CD14-positive monocyte (primary cell): Measurements from ENCODE around the gene TOP2A. TPM values are rescaled to one million over a fixed set of nuclear protein-coding genes. Genes with fewer than 3 reads are reported as not detected.

ENCODE experiments used
- DNase-seq, 3 donors: peaks; one replicate each; pipeline ENCODE4 v3.0.0-alpha.2; 2011 to 2022
- H2AFZ ChIP-seq: 2 replicates; pipeline ENCODE4 v1.6.0; 2012; ENCODE audit warnings: mild to moderate bottlenecking, low read depth, low read length, inconsistent platforms; ENCODE audit not compliant: insufficient read depth, poor library complexity, severe bottlenecking
- H3K27ac ChIP-seq, 2 donors: 1 replicate in 1 of 2; 2 replicates in 1 of 2; pipeline ENCODE4 v1.5.1; 2012 to 2013; ENCODE audit warnings: low read length in 2 of 2, control low read depth in 1 of 2, inconsistent platforms in 1 of 2, low read depth in 1 of 2, mild to moderate bottlenecking in 1 of 2
- H3K27me3 ChIP-seq, 2 donors: one replicate each; pipeline versions ENCODE4 v1.6.0 to v1.6.1; 2011 to 2013; ENCODE audit warnings: low read length in 2 of 2; ENCODE audit not compliant: control insufficient read depth in 2 of 2, insufficient read depth in 2 of 2
- H3K36me3 ChIP-seq, 2 donors: replicated peaks in 1 of 2; 1 replicate in 1 of 2; 2 replicates in 1 of 2; pipeline versions ENCODE4 v1.5.1 to v1.6.1; 2012 to 2013; ENCODE audit warnings: low read length in 2 of 2, control low read depth in 1 of 2, inconsistent platforms in 1 of 2, mild to moderate bottlenecking in 1 of 2; ENCODE audit not compliant: insufficient read depth in 2 of 2, control insufficient read depth in 1 of 2
- H3K4me1 ChIP-seq, 2 donors: 1 replicate in 1 of 2; 2 replicates in 1 of 2; pipeline versions ENCODE4 v1.5.1 to v1.6.1; 2012 to 2013; ENCODE audit warnings: low read length in 2 of 2, control low read depth in 1 of 2, inconsistent platforms in 1 of 2, mild to moderate bottlenecking in 1 of 2, moderate library complexity in 1 of 2; ENCODE audit not compliant: insufficient read depth in 2 of 2, control insufficient read depth in 1 of 2
- H3K4me2 ChIP-seq: replicated peaks from 2 replicates; pipeline ENCODE3; 2012; ENCODE audit warnings: low read length, moderate library complexity, mild to moderate bottlenecking; ENCODE audit not compliant: poor library complexity, severe bottlenecking; ENCODE audit errors: extremely low read depth
- H3K4me3 ChIP-seq, 3 experiments: fragments of 200-600 bp in 1 of 3; sonication (generic) in 1 of 3; replicated peaks in 1 of 3; 1 replicate in 2 of 3; 2 replicates in 1 of 3; pipeline ENCODE4 v1.5.1; 2011 to 2013; ENCODE audit warnings: low read length in 3 of 3, mild to moderate bottlenecking in 3 of 3, control low read depth in 2 of 3, low read depth in 2 of 3, inconsistent platforms in 1 of 3, moderate library complexity in 1 of 3
- H3K79me2 ChIP-seq: 2 replicates; pipeline ENCODE4 v1.6.0; 2012; ENCODE audit warnings: mild to moderate bottlenecking, control low read depth, inconsistent platforms, low read length, moderate library complexity; ENCODE audit not compliant: insufficient read depth
- H3K9ac ChIP-seq: 2 replicates; pipeline ENCODE4 v1.6.0; 2017; ENCODE audit warnings: low read length, mild to moderate bottlenecking; ENCODE audit not compliant: insufficient read depth, poor library complexity, severe bottlenecking
- H3K9me3 ChIP-seq, 2 donors: replicated peaks in 1 of 2; 1 replicate in 1 of 2; 2 replicates in 1 of 2; pipeline versions ENCODE4 v1.5.1 to v1.6.1; 2012 to 2013; ENCODE audit warnings: low read length in 2 of 2, control low read depth in 1 of 2; ENCODE audit not compliant: control insufficient read depth in 1 of 2, insufficient read depth in 1 of 2
- H4K20me1 ChIP-seq: 2 replicates; pipeline ENCODE4 v1.6.0; 2012; ENCODE audit warnings: mild to moderate bottlenecking, low read length, control low read depth, moderate library complexity; ENCODE audit not compliant: insufficient read depth
- H3K27ac Mint-ChIP-seq, 7 donors: one replicate each; pipeline ENCODE4 v1.8.0; 2020; ENCODE audit warnings: mild to moderate bottlenecking in 7 of 7, mixed read lengths in 7 of 7, moderate library complexity in 6 of 7, inconsistent platforms in 2 of 7
- H3K27me3 Mint-ChIP-seq, 3 donors: one replicate each; pipeline ENCODE4 v1.8.0; 2021 to 2022; ENCODE audit warnings: low read depth in 3 of 3, mild to moderate bottlenecking in 3 of 3, mixed read lengths in 3 of 3, moderate library complexity in 3 of 3, inconsistent platforms in 1 of 3
- H3K36me3 Mint-ChIP-seq, 2 donors: one replicate each; pipeline ENCODE4 v1.8.0; 2020; ENCODE audit warnings: mixed read lengths in 2 of 2, inconsistent platforms in 1 of 2, mild to moderate bottlenecking in 1 of 2
- H3K4me1 Mint-ChIP-seq: one replicate; pipeline ENCODE4 v1.8.0; 2020; ENCODE audit warnings: mild to moderate bottlenecking, mixed read lengths
- H3K4me3 Mint-ChIP-seq, 2 donors: one replicate each; pipeline ENCODE4 v1.8.0; 2020; ENCODE audit warnings: mild to moderate bottlenecking in 2 of 2, mixed read lengths in 2 of 2, moderate library complexity in 1 of 2
- H3K9me3 Mint-ChIP-seq, 7 donors: one replicate each; pipeline ENCODE4 v1.8.0; 2020 to 2022; ENCODE audit warnings: mixed read lengths in 7 of 7, mild to moderate bottlenecking in 6 of 7, moderate library complexity in 6 of 7, inconsistent platforms in 2 of 7
- WGBS: methylation state at CpG from one replicate; pipeline ENCODE4 v1.1.5; 2013; ENCODE audit warnings: missing lambda C conversion rate; ENCODE audit not compliant: insufficient coverage; 5-methylcytosine and 5-hydroxymethylcytosine counted together
- intact Hi-C, 2 donors: fragments of 100-400 bp; cut with micrococcal nuclease; formaldehyde crosslinking; loops; one replicate each; pipeline versions ENCODE4 v1.15.0 to v1.15.1; 2023
- polyA plus RNA-seq, 3 donors: library from polyadenylated mRNA; depleted of rRNA in 1 of 3; unstranded in 2 of 3; stranded (reverse) in 1 of 3; fragments of 300-500 nt in 2 of 3; fragments of >200 nt in 1 of 3; fragmentation: Illumina TruSeq in 2 of 3; gene quantifications; 1 replicate in 2 of 3; 2 replicates in 1 of 3; pipeline ENCODE4 v1.2.3, GENCODE V29; 2012 to 2021
- TF ChIP-seq, protein P1 (sequence below): fragments of 200-600 bp; IDR thresholded peaks from one replicate; pipeline ENCODE4 v1.8.0; 2022; ENCODE audit warnings: antibody characterized with exemption, mild to moderate bottlenecking

Gene TOP2A
- polyA plus RNA-seq, 3 donors, result 0.01 to 0.94 (median 0.28) TPM

DNA sequence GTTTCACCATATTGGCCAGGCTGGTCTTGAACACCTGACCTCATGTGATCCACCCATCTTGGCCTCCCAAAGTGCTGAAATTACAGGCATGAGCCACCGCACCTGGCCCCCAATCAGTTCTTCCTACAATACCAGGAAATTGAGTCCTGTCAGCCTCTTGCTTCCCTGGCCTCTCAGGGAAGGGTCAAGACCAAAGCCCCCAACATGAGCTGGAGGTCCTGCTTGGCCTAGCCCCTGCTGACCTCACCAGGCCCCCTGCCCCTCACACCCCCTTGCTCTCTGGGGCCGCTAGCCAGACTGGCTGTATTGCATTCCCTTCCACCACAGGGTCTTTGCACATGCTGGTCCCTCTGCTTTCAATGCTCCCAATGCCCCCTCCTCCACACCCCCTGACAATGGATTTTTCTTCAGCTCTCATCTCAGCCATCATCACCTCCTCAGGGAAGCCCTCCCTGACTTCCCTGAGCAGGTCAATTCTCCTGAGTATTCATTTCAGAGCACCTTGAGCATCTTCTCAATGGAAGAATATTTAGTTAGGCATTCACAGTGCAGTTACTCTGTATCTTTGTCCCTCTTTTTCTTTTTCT lies 49.7 kb upstream of the TOP2A start:
- H3K27me3 Mint-ChIP-seq, result peaks cover 15 to 21% (median 16%) of the 10 kb centered on the region in 3 donors
- Histone ChIP-seq H3K27me3 (no peaks in the 10 kb centered on the region), H3K9me3 (no peaks in the 10 kb centered on the region), H4K20me1 (no peaks in the 10 kb centered on the region), H3K36me3 (no peaks in the 10 kb centered on the region), H3K27ac (no peak overlapping the region), H3K4me2 (no peak overlapping the region), H3K4me1 (no peaks in the 10 kb centered on the region), H3K9ac (no peak overlapping the region), H3K4me3 (no peak overlapping the region), H2AFZ (no peak overlapping the region), H3K79me2 (no peaks in the 10 kb centered on the region)
- H3K4me3 Mint-ChIP-seq, result no peak overlapping the region
- intact Hi-C loops, result no loop called here
- TF ChIP-seq, protein P1, sequence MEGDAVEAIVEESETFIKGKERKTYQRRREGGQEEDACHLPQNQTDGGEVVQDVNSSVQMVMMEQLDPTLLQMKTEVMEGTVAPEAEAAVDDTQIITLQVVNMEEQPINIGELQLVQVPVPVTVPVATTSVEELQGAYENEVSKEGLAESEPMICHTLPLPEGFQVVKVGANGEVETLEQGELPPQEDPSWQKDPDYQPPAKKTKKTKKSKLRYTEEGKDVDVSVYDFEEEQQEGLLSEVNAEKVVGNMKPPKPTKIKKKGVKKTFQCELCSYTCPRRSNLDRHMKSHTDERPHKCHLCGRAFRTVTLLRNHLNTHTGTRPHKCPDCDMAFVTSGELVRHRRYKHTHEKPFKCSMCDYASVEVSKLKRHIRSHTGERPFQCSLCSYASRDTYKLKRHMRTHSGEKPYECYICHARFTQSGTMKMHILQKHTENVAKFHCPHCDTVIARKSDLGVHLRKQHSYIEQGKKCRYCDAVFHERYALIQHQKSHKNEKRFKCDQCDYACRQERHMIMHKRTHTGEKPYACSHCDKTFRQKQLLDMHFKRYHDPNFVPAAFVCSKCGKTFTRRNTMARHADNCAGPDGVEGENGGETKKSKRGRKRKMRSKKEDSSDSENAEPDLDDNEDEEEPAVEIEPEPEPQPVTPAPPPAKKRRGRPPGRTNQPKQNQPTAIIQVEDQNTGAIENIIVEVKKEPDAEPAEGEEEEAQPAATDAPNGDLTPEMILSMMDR, result no peak
- no peaks in the 10 kb centered on the region for H3K4me1 Mint-ChIP-seq
- no peak overlapping the region for H3K27ac Mint-ChIP-seq
- H3K36me3 Mint-ChIP-seq, result no peaks in the 10 kb centered on the region
- no peak for DNase-seq
- WGBS, result 95% methylated on average over 2 of the region's 2 CpGs
- no peaks in the 10 kb centered on the region for H3K9me3 Mint-ChIP-seq

DNA sequence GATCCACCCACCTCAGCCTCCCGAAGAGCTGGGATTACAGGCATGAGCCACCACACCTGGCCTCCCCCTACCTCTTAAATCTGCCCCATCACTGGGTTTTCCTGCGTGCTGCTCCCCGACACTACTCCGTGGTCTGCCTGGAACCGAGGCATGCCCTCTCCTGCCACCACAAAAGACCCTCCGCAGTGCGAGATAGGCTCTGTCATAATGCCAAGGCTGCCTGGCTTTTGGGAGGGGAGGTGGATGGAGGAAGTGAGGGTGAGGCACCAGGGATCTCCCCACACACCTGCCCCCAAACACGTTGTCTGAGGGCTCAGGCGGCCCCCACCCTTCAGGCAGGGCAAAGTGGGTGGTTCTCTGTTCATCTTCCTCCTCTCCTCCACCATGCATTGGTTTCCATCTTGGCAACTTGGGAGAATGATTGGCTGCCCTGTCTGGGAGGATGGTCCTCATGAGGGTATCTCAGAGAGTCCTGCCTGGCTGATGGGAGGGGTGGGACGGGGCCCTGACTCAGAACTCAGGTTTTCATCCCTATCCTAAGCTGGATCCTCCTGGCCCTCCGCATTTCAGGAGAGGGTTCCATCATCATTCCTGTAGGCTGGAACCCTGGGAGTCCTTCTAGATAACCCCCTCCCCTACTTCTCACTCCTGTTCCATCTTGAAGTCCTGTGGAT lies 48.7 kb upstream of the TOP2A start:
- Histone ChIP-seq H3K4me1 (no peaks in the 10 kb centered on the region), H4K20me1 (no peaks in the 10 kb centered on the region), H3K9me3 (no peaks in the 10 kb centered on the region), H3K4me2 (no peak overlapping the region), H3K27me3 (no peaks in the 10 kb centered on the region), H3K9ac (no peak overlapping the region), H2AFZ (no peak overlapping the region), H3K27ac (no peak overlapping the region), H3K36me3 (no peaks in the 10 kb centered on the region), H3K79me2 (no peaks in the 10 kb centered on the region), H3K4me3 (no peak overlapping the region)
- H3K9me3 Mint-ChIP-seq, result no peaks in the 10 kb centered on the region
- H3K4me3 Mint-ChIP-seq, result no peak overlapping the region
- no peaks in the 10 kb centered on the region for H3K4me1 Mint-ChIP-seq
- WGBS, result 74% methylated on average over 4 of the region's 11 CpGs
- no peaks in the 10 kb centered on the region for H3K36me3 Mint-ChIP-seq
- intact Hi-C loops, result no loop called here
- DNase-seq, result no peak
- H3K27me3 Mint-ChIP-seq, result peaks cover 14 to 21% (median 17%) of the 10 kb centered on the region in 3 donors
- no peak overlapping the region for H3K27ac Mint-ChIP-seq
- TF ChIP-seq, protein P1, result no peak
